Measurements from ENCODE around the gene SLC7A6. TPM values are rescaled to one million over a fixed set of nuclear protein-coding genes. Genes with fewer than 3 reads are reported as not detected.

The SLC7A6 gene
- 13.8 and 23.2 TPM in 2 replicates for total RNA-seq

GRCh38 chr16:68264128-68265077 lies at the start of gene SLC7A6:
Gene SLC7A6 (plus strand): TSS chr16:68264526. CDS start chr16:68274727, 10,201 bp downstream.

GRCh38 chr16:68235887-68236136 lies 28.5 kb upstream of the SLC7A6 start, which contains the start of gene ESRP2:
Gene ESRP2 (minus strand): TSS chr16:68236127. CDS start chr16:68236045, 82 bp downstream.

GRCh38 chr16:68244903-68245853 lies 19.1 kb upstream of the SLC7A6 start, which contains the start of gene PLA2G15:
Gene PLA2G15 (plus strand): TSS chr16:68245373. CDS start chr16:68245427, 54 bp downstream.

GRCh38 chr16:68310774-68311511 lies 46.6 kb downstream of the SLC7A6 start, which contains the start of the genes PRMT7 and SLC7A6OS:
Gene PRMT7 (plus strand): TSS chr16:68311019. CDS start chr16:68315980, 4,961 bp downstream.
Gene SLC7A6OS (minus strand): TSS chr16:68310946. CDS start chr16:68310926, 20 bp downstream.

Other genes with a start within 250 kb of the SLC7A6 start
- not detected in 2 replicates for gene DPEP2NB, start 248.6 kb upstream of the SLC7A6 start, total RNA-seq
- 9.3 TPM in 2 replicates for gene DDX28, start 241.3 kb upstream of the SLC7A6 start, total RNA-seq
- 18.7 and 31.1 TPM in 2 replicates for gene DUS2, start 241.2 kb upstream of the SLC7A6 start, total RNA-seq
- 8.1 and 15.1 TPM in 2 replicates for gene NFATC3, start 179.2 kb upstream of the SLC7A6 start, total RNA-seq
- 0.15 and 0.99 TPM in 2 replicates for gene ESRP2, start 28.4 kb upstream of the SLC7A6 start, total RNA-seq
- 26.6 and 44.8 TPM in 2 replicates for gene PLA2G15, start 19.2 kb upstream of the SLC7A6 start, total RNA-seq
- gene SLC7A6OS, start 46.4 kb downstream of the SLC7A6 start, total RNA-seq: 16.0 and 19.5 TPM in 2 replicates
- gene PRMT7, start 46.5 kb downstream of the SLC7A6 start, total RNA-seq: 58.9 and 77.9 TPM in 2 replicates
- 0.33 TPM in 1 of 2 replicates, not detected in the other for gene SMPD3, start 184.0 kb downstream of the SLC7A6 start, total RNA-seq

Measured in smooth muscle cell of trachea (primary cell).